Heart left ventricle (tissue), 16 donors: ENCODE data around the gene FNDC4. TPM values are rescaled to one million over a fixed set of nuclear protein-coding genes. Genes with fewer than 3 reads are reported as not detected.

Source experiments
- ATAC-seq, 4 donors: fragments of 200-7000 bp; cut with Tn5 transposase; one replicate each; pipeline ENCODE4 v1.9.1; 2020 to 2022; ENCODE audit warnings: moderate library complexity in 4 of 4, mild to moderate bottlenecking in 3 of 4, moderate number of reproducible peaks in 1 of 4
- DNase-seq, 5 donors: peaks; one replicate each; pipeline ENCODE4 v3.0.0-alpha.2; 2020
- H3K27ac ChIP-seq, 12 donors: fragments of 200-600 bp; sonication (generic) in 4 of 12; one replicate each; pipeline versions ENCODE4 v1.5.0 to v1.8.0; 2016 to 2022; ENCODE audit warnings: mild to moderate bottlenecking in 2 of 12
- H3K27me3 ChIP-seq, 9 donors: fragments of 200-600 bp; sonication (generic) in 2 of 9; one replicate each; pipeline versions ENCODE4 v1.5.1 to v1.8.0; 2016 to 2022; ENCODE audit warnings: mild to moderate bottlenecking in 3 of 9
- H3K36me3 ChIP-seq, 9 donors: fragments of 200-600 bp; sonication (generic) in 2 of 9; one replicate each; pipeline versions ENCODE4 v1.5.0 to v1.8.0; 2018 to 2022; ENCODE audit warnings: mild to moderate bottlenecking in 2 of 9
- H3K4me1 ChIP-seq, 12 donors: fragments of 200-600 bp; sonication (generic) in 4 of 12; one replicate each; pipeline versions ENCODE4 v1.5.0 to v1.8.0; 2016 to 2022; ENCODE audit warnings: mild to moderate bottlenecking in 3 of 12
- H3K4me3 ChIP-seq, 12 donors: fragments of 200-600 bp; sonication (generic) in 4 of 12; one replicate each; pipeline versions ENCODE4 v1.5.0 to v1.8.0; 2017 to 2022; ENCODE audit warnings: mild to moderate bottlenecking in 9 of 12, moderate library complexity in 4 of 12
- H3K9me3 ChIP-seq, 12 donors: fragments of 200-600 bp; sonication (generic) in 4 of 12; one replicate each; pipeline versions ENCODE4 v1.5.0 to v1.8.0; 2016 to 2022; ENCODE audit warnings: mild to moderate bottlenecking in 1 of 12
- POLR2A ChIP-seq, 2 donors: fragments of 450-650 bp; IDR thresholded peaks; one replicate each; pipeline ENCODE4 v1.6.1; 2017; ENCODE audit warnings: antibody characterized with exemption in 2 of 2, mild to moderate bottlenecking in 2 of 2, moderate library complexity in 2 of 2
- WGBS, 4 donors: extraction: QIAGEN DNeasy Blood & Tissue Kit in 2 of 4; methylation state at CpG; one replicate each; pipeline versions ENCODE4 v1.1.5 to v1.1.7; 2013 to 2018; 5-methylcytosine and 5-hydroxymethylcytosine counted together
- intact Hi-C, 10 donors: fragments of 100-400 bp; cut with DNase I; formaldehyde crosslinking; loops; one replicate each; pipeline versions ENCODE4 v1.11.1 to v1.14.2; 2022
- polyA plus RNA-seq, 2 donors: library from polyadenylated mRNA; stranded (reverse); fragments of 200-250 nt; gene quantifications; one replicate each; pipeline ENCODE4 v1.2.3, GENCODE V29; 2013
- total RNA-seq, 9 donors: library from RNA; depleted of rRNA in 2 of 9; stranded (reverse); fragments of >200 nt in 2 of 9; fragmentation: NEBNext Ultra II Directional in 3 of 9; extraction: Animal tissue kit (Norgen Biotek cat#: 25700) in 3 of 9; gene quantifications; one replicate each; pipeline versions ENCODE4 v1.1.0 to v1.2.4, GENCODE V29; 2016 to 2023
- TF ChIP-seq, protein P1 (sequence below), 12 donors: fragments of 200-600 bp; sonication (generic) in 4 of 12; IDR thresholded peaks; one replicate each; pipeline versions ENCODE4 v1.5.0 to v1.8.0; 2018 to 2022; ENCODE audit warnings: antibody characterized with exemption in 12 of 12, mild to moderate bottlenecking in 5 of 12
- donor health status: ischemic (EF 13 %, LVEDD 7.1; RV severe dilation, severe dysfunction).
- donor health status: healthy with polysubstance abuse.
- donor health status: DM: no; HTN: yes; CAD: no.
- donor health status: DM: no; HTN: no; CAD: no.
- donor health status: ischemic (EF 25% LVEDD 6.9; RV normal size, moderate dysfunction).
- donor health status: ischemic (EF 25% LVEDD 5.7; RV mildly dilated, moderate dysfunction).
- donor health status: healthy.
- donor health status: DM: yes; HTN: yes; CAD: no.
- donor health status: ischemic (EF 35%, LVEDD 5.7; RV mildly dilated, moderate dysfunction).
- donor health status: nonischemic (EF 11% LVEDD 7.7; RV severe dilation, severe dysfunction).
- donor health status: DM: yes; HTN: yes; CAD: no.
- donor health status: PGD.
- donor health status: ischemic (EF 29% LVEDD 5.4; RV normal size, mild dysfunction).
- donor health status: nonischemic (EF 23%, LVEDD 6.1; RV moderate dilation, normal function).

The FNDC4 gene
- total and polyA plus RNA-seq, 11 donors = 1.0 to 10.5 (median 3.1) TPM

- TF ChIP-seq POLR2A (IDR thresholded peaks at IDR 0.05) = no peak
- TF ChIP-seq, protein P1, sequence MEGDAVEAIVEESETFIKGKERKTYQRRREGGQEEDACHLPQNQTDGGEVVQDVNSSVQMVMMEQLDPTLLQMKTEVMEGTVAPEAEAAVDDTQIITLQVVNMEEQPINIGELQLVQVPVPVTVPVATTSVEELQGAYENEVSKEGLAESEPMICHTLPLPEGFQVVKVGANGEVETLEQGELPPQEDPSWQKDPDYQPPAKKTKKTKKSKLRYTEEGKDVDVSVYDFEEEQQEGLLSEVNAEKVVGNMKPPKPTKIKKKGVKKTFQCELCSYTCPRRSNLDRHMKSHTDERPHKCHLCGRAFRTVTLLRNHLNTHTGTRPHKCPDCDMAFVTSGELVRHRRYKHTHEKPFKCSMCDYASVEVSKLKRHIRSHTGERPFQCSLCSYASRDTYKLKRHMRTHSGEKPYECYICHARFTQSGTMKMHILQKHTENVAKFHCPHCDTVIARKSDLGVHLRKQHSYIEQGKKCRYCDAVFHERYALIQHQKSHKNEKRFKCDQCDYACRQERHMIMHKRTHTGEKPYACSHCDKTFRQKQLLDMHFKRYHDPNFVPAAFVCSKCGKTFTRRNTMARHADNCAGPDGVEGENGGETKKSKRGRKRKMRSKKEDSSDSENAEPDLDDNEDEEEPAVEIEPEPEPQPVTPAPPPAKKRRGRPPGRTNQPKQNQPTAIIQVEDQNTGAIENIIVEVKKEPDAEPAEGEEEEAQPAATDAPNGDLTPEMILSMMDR (IDR thresholded peaks at IDR 0.05) = no peak
- Histone ChIP-seq H3K27ac (no peak overlapping the region), H3K36me3 (no peaks in the 10 kb centered on the region), H3K4me1 (no peaks in the 10 kb centered on the region), H3K27me3 (peaks cover 0 to 10% (median 0%) of the 10 kb centered on the region in 9 donors), H3K9me3 (no peaks in the 10 kb centered on the region), H3K4me3 (no peak overlapping the region)
- 46 to 78% (median 50%) methylated on average over 4 of the region's 4 CpGs for WGBS, 4 donors
- intact Hi-C loops = no loop called here
- ATAC-seq (no peak), DNase-seq (no peak)
These were observed 42.3 kb upstream of the FNDC4 start for GRCh38 chr2:27537287-27537686.

DNA sequence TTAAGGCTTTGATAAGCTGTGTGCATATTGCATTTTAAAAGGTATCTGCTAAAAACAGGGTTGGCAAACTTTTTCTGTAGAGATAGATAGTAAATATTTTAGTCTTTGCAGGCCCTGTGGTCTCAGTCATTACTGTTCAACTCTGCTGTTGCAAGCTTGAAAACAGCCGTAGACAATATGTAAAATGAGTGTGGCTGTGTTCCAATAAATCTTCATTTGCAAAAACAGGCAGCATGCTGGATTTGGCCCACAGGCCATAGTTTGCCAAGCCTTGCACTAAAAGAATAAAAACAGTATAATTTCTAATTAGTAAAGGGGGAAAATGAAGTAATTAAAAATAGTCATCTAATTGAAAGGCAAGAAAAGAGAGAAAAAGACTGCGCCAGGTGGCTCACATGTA, 37.0 kb upstream of the FNDC4 start:
- 79 to 92% (median 82%) methylated on average over 2 of the region's 2 CpGs for WGBS, 4 donors
- no peak for DNase-seq
- Histone ChIP-seq H3K4me3 (no peak overlapping the region), H3K27me3 (peaks cover 0 to 7% (median 0%) of the 10 kb centered on the region in 9 donors), H3K27ac (no peak overlapping the region), H3K36me3 (no peaks in the 10 kb centered on the region), H3K9me3 (no peaks in the 10 kb centered on the region), H3K4me1 (no peaks in the 10 kb centered on the region)
- intact Hi-C loops = no loop called here
- ATAC-seq = no peak
- TF ChIP-seq, protein P1 (IDR thresholded peaks at IDR 0.05) = no peak
- no peak for TF ChIP-seq POLR2A (IDR thresholded peaks at IDR 0.05)

GRCh38 chr2:27527182-27527581, 32.2 kb upstream of the FNDC4 start:
- ATAC-seq (no peak), DNase-seq (no peak)
- Histone ChIP-seq H3K4me3 (no peak overlapping the region), H3K36me3 (no peaks in the 10 kb centered on the region), H3K4me1 (no peaks in the 10 kb centered on the region), H3K27me3 (peaks cover 0 to 6% (median 0%) of the 10 kb centered on the region in 9 donors), H3K9me3 (no peaks in the 10 kb centered on the region), H3K27ac (no peak overlapping the region)
- intact Hi-C loops = no loop called here
- TF ChIP-seq, protein P1 (IDR thresholded peaks at IDR 0.05) = no peak
- no peak for TF ChIP-seq POLR2A (IDR thresholded peaks at IDR 0.05)
- 50 to 67% (median 63%) methylated on average over 3 of the region's 3 CpGs for WGBS, 4 donors

DNA sequence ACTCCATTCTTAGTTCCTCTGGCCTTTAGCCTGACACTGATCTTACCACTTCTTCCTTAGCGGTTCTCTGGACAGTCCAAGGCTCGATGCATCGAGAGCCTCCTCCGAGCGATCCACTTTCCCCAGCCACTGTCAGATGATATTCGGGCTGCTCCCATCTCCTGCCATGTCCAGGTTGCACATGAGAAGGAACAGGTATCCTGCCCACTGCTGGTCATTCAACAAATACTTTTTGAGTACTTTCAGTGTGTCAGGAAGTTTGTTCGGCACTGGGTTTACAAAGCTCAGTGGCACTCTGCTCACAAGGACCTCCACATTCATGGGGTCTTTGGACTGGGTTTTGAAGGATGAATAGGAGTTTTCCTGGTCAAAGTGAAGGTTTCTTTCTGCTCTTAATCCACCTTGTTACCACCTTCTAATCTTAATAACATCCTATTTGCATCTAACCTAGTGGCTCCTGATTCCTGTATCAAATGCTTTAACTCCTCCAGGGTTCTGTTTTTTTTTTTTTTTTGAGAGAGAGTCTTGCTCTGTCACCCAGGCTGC, 27.5 kb upstream of the FNDC4 start:
- 87 to 94% (median 90%) methylated on average over 7 of the region's 7 CpGs for WGBS, 4 donors
- Histone ChIP-seq H3K4me1 (no peaks in the 10 kb centered on the region), H3K27ac (no peak overlapping the region), H3K9me3 (no peaks in the 10 kb centered on the region), H3K27me3 (peaks cover 0 to 25% (median 0%) of the 10 kb centered on the region in 9 donors), H3K36me3 (no peaks in the 10 kb centered on the region), H3K4me3 (no peak overlapping the region)
- no peak for DNase-seq
- TF ChIP-seq, protein P1 (IDR thresholded peaks at IDR 0.05) = no peak
- TF ChIP-seq POLR2A (IDR thresholded peaks at IDR 0.05) = no peak
- intact Hi-C loops = no loop called here
- no peak for ATAC-seq
